DND-41 (cell line): ENCODE measurements around the gene STAC2.

Experiments
- ATAC-seq: fragments of 200-7000 bp; cut with Tn5 transposase; 3 replicates; pipeline ENCODE4 v1.9.1; 2021; ENCODE audit warnings: low read depth; ENCODE audit not compliant: insufficient read depth
- DNase-seq: peaks from one replicate; pipeline ENCODE4 v3.0.0-alpha.2; 2020
- H2AFZ ChIP-seq: 2 replicates; pipeline ENCODE4 v1.6.0; 2012; ENCODE audit warnings: low read depth, low read length
- H3K27ac ChIP-seq: 2 replicates; pipeline ENCODE4 v1.5.1; 2012; ENCODE audit warnings: low read length, inconsistent platforms
- H3K27me3 ChIP-seq: fragments of 200-600 bp; sonication (generic); 2 replicates; pipeline ENCODE4 v1.6.0; 2012; ENCODE audit warnings: low read length, mild to moderate bottlenecking, inconsistent platforms; ENCODE audit not compliant: insufficient read depth, poor library complexity
- H3K36me3 ChIP-seq: 2 replicates; pipeline ENCODE4 v1.5.1; 2012; ENCODE audit warnings: low read length, inconsistent platforms; ENCODE audit not compliant: insufficient read depth
- H3K4me1 ChIP-seq: 2 replicates; pipeline ENCODE4 v1.5.1; 2012; ENCODE audit warnings: mild to moderate bottlenecking, low read length; ENCODE audit not compliant: insufficient read depth
- H3K4me2 ChIP-seq: 2 replicates; pipeline ENCODE4 v1.6.0; 2012; ENCODE audit warnings: mild to moderate bottlenecking, moderate library complexity, low read length, inconsistent platforms; ENCODE audit not compliant: insufficient read depth
- H3K4me3 ChIP-seq, 2 experiments: fragments of 200-600 bp in 1 of 2; shearing (Covaris generic) in 1 of 2; 2 replicates each; pipeline ENCODE4 v1.5.1; 2012 to 2016; ENCODE audit warnings: inconsistent platforms in 2 of 2, low read length in 2 of 2, mild to moderate bottlenecking in 2 of 2, low read depth in 1 of 2, moderate library complexity in 1 of 2
- H3K79me2 ChIP-seq: 2 replicates; pipeline ENCODE4 v1.6.0; 2012; ENCODE audit warnings: low read length, inconsistent platforms; ENCODE audit not compliant: insufficient read depth
- H3K9ac ChIP-seq: 2 replicates; pipeline ENCODE4 v1.6.0; 2012; ENCODE audit warnings: low read depth, mild to moderate bottlenecking, inconsistent platforms, low read length, moderate library complexity
- H3K9me3 ChIP-seq: 2 replicates; pipeline ENCODE4 v1.5.1; 2012; ENCODE audit warnings: low read length, moderate library complexity, mild to moderate bottlenecking, inconsistent platforms; ENCODE audit not compliant: insufficient read depth, severe bottlenecking
- H4K20me1 ChIP-seq: 2 replicates; pipeline ENCODE4 v1.6.0; 2012; ENCODE audit warnings: low read length; ENCODE audit not compliant: insufficient read depth
- EZH2 ChIP-seq: IDR thresholded peaks from 3 replicates; pipeline ENCODE4 v1.6.1; 2012; ENCODE audit warnings: borderline replicate concordance, low read depth, mild to moderate bottlenecking, moderate library complexity, low read length, inconsistent platforms; ENCODE audit not compliant: severe bottlenecking
- TF ChIP-seq, protein P1 (sequence below): IDR thresholded peaks from 2 replicates; pipeline ENCODE4 v1.5.1; 2012; ENCODE audit warnings: borderline replicate concordance, low read length, moderate library complexity, mild to moderate bottlenecking; ENCODE audit not compliant: poor library complexity, severe bottlenecking; ENCODE audit errors: extremely low read depth

The STAC2 gene

GRCh38 chr17:39200070-39200879 lies 25.5 kb downstream of the STAC2 start, which contains the start of gene RPL19:
TSS of gene RPL19 (plus strand) at chr17:39200283. CDS start at chr17:39200345, 62 bp downstream.
- no peaks in the 10 kb centered on the region for H3K27me3 ChIP-seq
- H3K4me1 ChIP-seq = peaks cover 59% of the 10 kb centered on the region
- TF ChIP-seq EZH2 = no peak
- TF ChIP-seq, protein P1, sequence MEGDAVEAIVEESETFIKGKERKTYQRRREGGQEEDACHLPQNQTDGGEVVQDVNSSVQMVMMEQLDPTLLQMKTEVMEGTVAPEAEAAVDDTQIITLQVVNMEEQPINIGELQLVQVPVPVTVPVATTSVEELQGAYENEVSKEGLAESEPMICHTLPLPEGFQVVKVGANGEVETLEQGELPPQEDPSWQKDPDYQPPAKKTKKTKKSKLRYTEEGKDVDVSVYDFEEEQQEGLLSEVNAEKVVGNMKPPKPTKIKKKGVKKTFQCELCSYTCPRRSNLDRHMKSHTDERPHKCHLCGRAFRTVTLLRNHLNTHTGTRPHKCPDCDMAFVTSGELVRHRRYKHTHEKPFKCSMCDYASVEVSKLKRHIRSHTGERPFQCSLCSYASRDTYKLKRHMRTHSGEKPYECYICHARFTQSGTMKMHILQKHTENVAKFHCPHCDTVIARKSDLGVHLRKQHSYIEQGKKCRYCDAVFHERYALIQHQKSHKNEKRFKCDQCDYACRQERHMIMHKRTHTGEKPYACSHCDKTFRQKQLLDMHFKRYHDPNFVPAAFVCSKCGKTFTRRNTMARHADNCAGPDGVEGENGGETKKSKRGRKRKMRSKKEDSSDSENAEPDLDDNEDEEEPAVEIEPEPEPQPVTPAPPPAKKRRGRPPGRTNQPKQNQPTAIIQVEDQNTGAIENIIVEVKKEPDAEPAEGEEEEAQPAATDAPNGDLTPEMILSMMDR = no peak
- ATAC-seq (peak; percentile 60), DNase-seq (peak; percentile 82)
- peaks cover 55% of the 10 kb centered on the region for H3K79me2 ChIP-seq
- H3K27ac ChIP-seq = peak within 1 kb of the TSS; percentile 99
- H3K36me3 ChIP-seq = peaks cover 49% of the 10 kb centered on the region
- peak within 1 kb of the TSS; percentile 87 for H2AFZ ChIP-seq
- H3K9me3 ChIP-seq = no peaks in the 10 kb centered on the region
- peak within 1 kb of the TSS; percentile 79 for H3K9ac ChIP-seq
- peak within 1 kb of the TSS; percentile 98 for H3K4me2 ChIP-seq
- H3K4me3 ChIP-seq = peak within 1 kb of the TSS; percentile 88 to 97
- H4K20me1 ChIP-seq = peaks cover 50% of the 10 kb centered on the region

- Histone ChIP-seq H3K79me2 (peaks cover 61% of the 10 kb centered on the region), H3K27me3 (no peaks in the 10 kb centered on the region), H2AFZ (peak overlapping the region; percentile 87), H3K9me3 (no peaks in the 10 kb centered on the region), H3K36me3 (peaks cover 47% of the 10 kb centered on the region), H3K9ac (peak overlapping the region; percentile 79), H3K4me3 (peak overlapping the region; percentile 88 to 97; a peak in 3 of 4 replicates), H3K4me1 (peaks cover 64% of the 10 kb centered on the region), H3K27ac (peak overlapping the region; percentile 99), H3K4me2 (peak overlapping the region; percentile 98), H4K20me1 (peaks cover 51% of the 10 kb centered on the region)
- ATAC-seq (peak; percentile 61), DNase-seq (peak; percentile 91)
- TF ChIP-seq, protein P1 = no peak
- TF ChIP-seq EZH2 = no peak
Measured at GRCh38 chr17:39199820-39200069, 26.0 kb downstream of the STAC2 start.

DNA sequence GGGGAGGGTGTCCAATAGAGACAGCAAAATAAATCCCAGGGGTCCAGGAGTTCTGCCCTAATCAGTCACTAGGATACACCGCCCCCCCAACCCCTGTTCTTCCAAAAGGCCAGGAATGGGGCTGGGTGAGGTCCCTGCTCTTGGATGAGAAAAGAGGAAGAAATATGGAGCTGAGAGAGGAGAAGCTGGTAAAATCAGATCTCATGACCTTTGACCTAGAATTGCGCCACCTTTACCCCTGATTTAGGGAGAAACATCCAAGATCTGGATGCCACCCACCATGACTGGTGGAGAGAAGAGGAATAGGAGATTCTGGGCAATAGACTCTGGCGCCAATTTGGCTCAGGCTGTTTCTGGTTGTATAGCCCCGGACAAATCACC lies 27.6 kb downstream of the STAC2 start:
- peaks cover 72% of the 10 kb centered on the region for H3K79me2 ChIP-seq

More for the DNA sequence above, 27.6 kb downstream of the STAC2 start:
- no peak for ATAC-seq
- peak overlapping the region; percentile 82 for H2AFZ ChIP-seq
- no peaks in the 10 kb centered on the region for H3K9me3 ChIP-seq
- H3K27me3 ChIP-seq = no peaks in the 10 kb centered on the region
- H3K9ac ChIP-seq = peak overlapping the region; percentile 93
- DNase-seq = no peak
- peaks cover 48% of the 10 kb centered on the region for H4K20me1 ChIP-seq
- H3K4me3 ChIP-seq = peak overlapping the region; percentile 79 to 88
- H3K4me2 ChIP-seq = peak overlapping the region; percentile 98
- H3K4me1 ChIP-seq = peaks cover 73% of the 10 kb centered on the region
- TF ChIP-seq, protein P1 = no peak
- TF ChIP-seq EZH2 = no peak
- peaks cover 47% of the 10 kb centered on the region for H3K36me3 ChIP-seq
- H3K27ac ChIP-seq = peak overlapping the region; percentile 99
